ENCODE results near the gene UBE2E1.
"Not testable (repeated sequence)": the region's sequence is repeated elsewhere in the genome, so short reads cannot be mapped to it uniquely, and the experiment has no call there.

The UBE2E1 gene

GRCh38 chr3:23916886-23917678 is 111.3 kb downstream of the UBE2E1 start, which contains the start of the genes NKIRAS1 and RPL15:
Gene NKIRAS1 (minus strand): TSS chr3:23916990. CDS start chr3:23910904, 6,086 bp downstream.
Gene RPL15 (plus strand): TSS chr3:23917132. CDS start chr3:23917860, 728 bp downstream.
- DNase-seq (ENCODE audit: low read depth) = peak; percentile 95

GRCh38 chr3:23917679-23918303 is 112.0 kb downstream of the UBE2E1 start:
- DNase-seq (ENCODE audit: low read depth) = not testable (repeated sequence)

DNA sequence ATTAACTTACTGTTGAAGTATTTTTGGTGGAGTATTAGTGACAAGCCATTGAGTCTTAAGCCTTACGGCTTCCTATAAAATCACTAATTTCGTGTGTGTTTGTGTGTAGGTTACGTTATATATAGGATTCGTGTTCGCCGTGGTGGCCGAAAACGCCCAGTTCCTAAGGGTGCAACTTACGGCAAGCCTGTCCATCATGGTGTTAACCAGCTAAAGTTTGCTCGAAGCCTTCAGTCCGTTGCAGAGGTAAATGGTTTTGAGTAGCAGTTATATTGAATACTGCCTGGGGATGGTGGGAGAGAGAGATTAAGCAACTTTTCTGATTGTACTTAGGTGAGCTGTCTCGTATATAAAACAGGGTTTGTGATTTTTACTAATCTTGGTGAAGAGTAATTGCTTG is 112.6 kb downstream of the UBE2E1 start:
- DNase-seq (ENCODE audit: low read depth) = not testable (repeated sequence)

GRCh38 chr3:23919628-23920027 is 113.9 kb downstream of the UBE2E1 start:
- no peak for DNase-seq (ENCODE audit: low read depth)

GRCh38 chr3:23920151-23920655 is 114.4 kb downstream of the UBE2E1 start:
- DNase-seq (ENCODE audit: low read depth) = no peak

GRCh38 chr3:23921052-23921511 is 115.3 kb downstream of the UBE2E1 start:
- no peak for DNase-seq (ENCODE audit: low read depth)

- no peak for DNase-seq (ENCODE audit: low read depth)
Measured at GRCh38 chr3:23923786-23924185, 118.0 kb downstream of the UBE2E1 start.

- no peak for DNase-seq (ENCODE audit: low read depth)
Measured at GRCh38 chr3:23926246-23926645, 120.5 kb downstream of the UBE2E1 start.

- no peak for DNase-seq (ENCODE audit: low read depth)
Measured at GRCh38 chr3:23926736-23927135, 121.0 kb downstream of the UBE2E1 start.

DNA sequence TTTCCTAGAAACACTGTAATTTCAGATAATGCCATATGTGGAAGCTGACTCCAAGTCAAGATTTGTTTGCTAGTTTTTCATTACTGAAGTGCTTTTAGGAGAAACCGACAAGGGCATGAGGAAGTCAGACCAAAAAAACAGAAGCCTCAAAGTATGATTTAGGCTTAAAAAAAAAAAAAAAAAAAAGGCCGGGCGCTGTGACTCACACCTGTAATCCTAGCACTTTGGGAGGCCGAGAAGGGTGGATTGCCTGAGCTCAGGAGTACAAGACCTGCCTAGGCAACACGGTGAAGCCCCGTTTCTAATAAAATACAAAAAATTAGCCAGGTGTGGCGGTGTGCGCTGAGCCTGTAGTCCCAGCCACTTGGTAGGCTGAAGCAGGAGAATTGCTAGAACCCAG is 122.8 kb downstream of the UBE2E1 start:
- no peak for DNase-seq (ENCODE audit: low read depth)

- DNase-seq (ENCODE audit: low read depth) = no peak
Measured at GRCh38 chr3:23931597-23931996, 125.8 kb downstream of the UBE2E1 start.

- DNase-seq (ENCODE audit: low read depth) = no peak
Measured at GRCh38 chr3:23932571-23932970, 126.8 kb downstream of the UBE2E1 start.

DNA sequence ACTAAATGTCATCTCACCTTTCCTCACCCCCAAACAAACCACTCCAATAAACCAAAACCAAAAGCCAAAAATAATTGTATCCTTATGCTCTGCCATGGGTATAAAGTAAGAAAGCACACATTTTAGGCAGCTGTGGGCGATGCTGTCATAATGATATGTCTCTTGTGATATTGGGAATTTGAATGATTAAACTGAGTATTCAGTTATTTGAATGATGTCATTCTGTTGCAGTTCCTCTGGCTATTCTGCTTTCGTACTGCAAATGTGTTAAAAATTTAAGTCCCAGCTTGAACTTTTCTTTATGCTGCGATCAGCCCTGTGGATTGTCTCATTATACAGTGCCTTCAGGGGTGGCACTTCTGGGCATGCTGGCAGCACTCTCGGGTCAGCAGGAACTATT is 128.5 kb downstream of the UBE2E1 start:
- DNase-seq (ENCODE audit: low read depth) = no peak

DNA sequence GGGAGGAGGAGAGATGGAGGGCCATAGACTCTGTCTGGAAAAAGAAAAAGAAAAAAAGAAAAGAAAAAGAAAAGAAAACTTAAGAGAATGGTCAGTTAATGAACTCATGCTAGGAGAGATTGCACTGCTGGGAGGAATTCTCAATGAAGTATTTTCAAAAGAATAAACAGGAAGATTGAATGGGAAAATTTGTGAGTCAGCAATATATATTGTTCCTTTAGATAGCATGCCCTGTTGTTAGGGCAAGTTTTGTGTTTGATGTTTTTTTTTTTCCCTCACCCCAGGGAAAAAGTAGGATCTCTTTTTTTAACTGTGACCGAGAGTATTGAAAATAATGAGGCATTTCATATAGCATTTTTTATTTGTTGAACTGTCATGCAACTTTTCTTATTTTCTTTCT is 131.5 kb downstream of the UBE2E1 start:
- DNase-seq (ENCODE audit: low read depth) = no peak

DNA sequence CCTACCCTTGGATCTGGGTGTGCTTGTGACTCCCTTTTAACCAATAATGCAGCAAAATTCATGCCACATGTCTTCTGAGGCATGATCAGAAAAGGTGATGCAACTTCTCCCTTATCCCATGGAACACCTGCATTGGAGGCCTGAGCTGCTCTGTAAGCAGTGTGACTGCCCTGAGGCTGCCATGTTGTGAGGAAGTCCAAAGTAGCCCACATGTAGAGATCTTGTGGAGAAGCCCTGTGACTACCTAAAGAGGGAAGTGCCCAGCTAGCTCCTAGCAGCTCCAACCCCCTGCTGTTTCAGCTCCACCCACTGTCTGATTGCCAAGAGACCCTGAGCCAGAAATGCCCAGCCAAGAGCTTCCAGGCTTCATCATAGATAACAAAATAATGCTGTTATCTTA is 132.9 kb downstream of the UBE2E1 start:
- no peak for DNase-seq (ENCODE audit: low read depth)

- DNase-seq (ENCODE audit: low read depth) = no peak
Measured at GRCh38 chr3:23940775-23941174, 135.0 kb downstream of the UBE2E1 start.

Data from stimulated activated CD8-positive, alpha-beta memory T cell treated with anti-CD3 and anti-CD28 coated beads, Interleukin-12 subunit alpha, Interleukin-12 subunit beta, amount 100 ng/mL, for 4 hours (primary cell).